OCI-LY7 (cell line): ENCODE data around the gene OR5AU1.

Experiments
- CTCF ChIP-seq: fragments of 200-600 bp; sonication (generic); conservative IDR thresholded peaks from 2 replicates; pipeline ENCODE4 v1.5.1; 2014; ENCODE audit warnings: mild to moderate bottlenecking, antibody characterized with exemption, low read length, moderate library complexity, mixed read lengths
- EZH2phosphoT487 ChIP-seq: fragments of 200-600 bp; sonication (generic); IDR thresholded peaks from 2 replicates; pipeline ENCODE4 v1.6.1; 2018; ENCODE audit warnings: low read depth, borderline replicate concordance, mild to moderate bottlenecking, mixed run types, antibody characterized with exemption, low read length, moderate library complexity, mixed read lengths

DNA sequence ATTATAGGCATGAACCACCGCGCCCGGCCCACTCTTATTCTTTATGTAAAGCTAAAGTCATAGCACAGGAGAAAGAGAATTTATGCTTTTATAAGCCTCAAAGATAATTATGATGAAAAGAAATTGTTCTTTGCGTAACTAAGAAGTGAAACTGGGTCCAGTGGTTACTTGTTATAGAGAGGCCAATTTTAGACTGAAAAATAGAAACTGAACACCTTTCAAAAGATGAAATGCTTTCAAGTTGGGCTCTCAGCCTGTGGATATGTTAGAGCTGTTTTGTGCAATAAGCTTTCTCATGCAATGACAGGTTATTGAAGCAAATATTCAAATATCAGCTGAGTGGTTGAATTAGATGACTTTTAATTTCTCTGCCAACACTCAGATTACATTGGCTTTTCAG, 47.1 kb downstream of the OR5AU1 start:
- TF ChIP-seq CTCF (no peak), EZH2phosphoT487 (no peak)
